OCI-LY7 (cell line): ENCODE data around the gene PPP3CA.

Experiments
- CTCF ChIP-seq: fragments of 200-600 bp; sonication (generic); conservative IDR thresholded peaks from 2 replicates; pipeline ENCODE4 v1.5.1; 2014; ENCODE audit warnings: mild to moderate bottlenecking, antibody characterized with exemption, low read length, moderate library complexity, mixed read lengths
- EZH2phosphoT487 ChIP-seq: fragments of 200-600 bp; sonication (generic); IDR thresholded peaks from 2 replicates; pipeline ENCODE4 v1.6.1; 2018; ENCODE audit warnings: low read depth, borderline replicate concordance, mild to moderate bottlenecking, mixed run types, antibody characterized with exemption, low read length, moderate library complexity, mixed read lengths

GRCh38 chr4:101205916-101206315 lies 141.4 kb downstream of the PPP3CA start:
- TF ChIP-seq CTCF (no peak), EZH2phosphoT487 (no peak)
